Central memory CD4-positive, alpha-beta T cell (primary cell): Measurements from ENCODE around the gene DPH3.

ENCODE experiments used
- DNase-seq: peaks from one replicate; pipeline ENCODE4 v3.0.0; 2022

Gene DPH3

GRCh38 chr3:16229681-16230080, 35.1 kb downstream of the DPH3 start:
- DNase-seq = no peak

DNA sequence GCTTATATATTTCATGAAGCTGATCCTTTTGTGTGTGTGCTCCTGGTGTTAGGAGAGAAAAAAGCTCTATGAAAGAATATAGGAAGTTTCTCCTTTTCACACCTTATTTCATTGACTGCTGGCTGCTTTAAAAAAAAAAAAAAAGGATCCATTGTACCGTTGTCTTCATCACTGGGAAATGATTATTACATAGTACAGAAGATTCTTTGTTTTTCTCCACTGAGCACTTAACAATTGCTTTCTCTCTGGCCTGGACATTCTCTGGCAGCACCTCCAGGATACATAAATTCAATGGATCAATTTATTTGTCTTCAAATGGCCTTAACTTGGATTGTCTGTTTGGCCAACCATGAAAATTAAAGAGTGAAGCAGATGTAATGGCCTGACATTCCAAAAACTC, 37.2 kb downstream of the DPH3 start:
- no peak for DNase-seq

DNA sequence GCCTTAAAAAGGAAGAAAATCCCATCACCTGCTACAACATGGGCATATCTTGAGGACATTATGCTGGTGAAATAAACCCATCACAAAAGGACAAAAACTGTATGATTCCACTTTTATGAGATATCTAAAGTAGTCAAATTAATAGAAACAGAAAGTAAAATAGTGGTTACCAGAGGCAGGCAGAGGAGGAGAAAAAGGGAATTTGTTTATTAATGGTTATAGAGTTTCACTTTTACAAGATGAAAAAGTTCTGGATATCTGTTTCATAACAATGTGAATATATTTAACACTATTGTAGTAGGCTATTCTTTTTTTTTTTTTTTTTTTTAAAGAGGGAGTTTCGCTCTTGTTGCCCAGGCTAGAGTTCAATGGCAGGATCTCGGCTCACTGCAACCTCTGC, 40.4 kb downstream of the DPH3 start:
- DNase-seq = no peak

DNA sequence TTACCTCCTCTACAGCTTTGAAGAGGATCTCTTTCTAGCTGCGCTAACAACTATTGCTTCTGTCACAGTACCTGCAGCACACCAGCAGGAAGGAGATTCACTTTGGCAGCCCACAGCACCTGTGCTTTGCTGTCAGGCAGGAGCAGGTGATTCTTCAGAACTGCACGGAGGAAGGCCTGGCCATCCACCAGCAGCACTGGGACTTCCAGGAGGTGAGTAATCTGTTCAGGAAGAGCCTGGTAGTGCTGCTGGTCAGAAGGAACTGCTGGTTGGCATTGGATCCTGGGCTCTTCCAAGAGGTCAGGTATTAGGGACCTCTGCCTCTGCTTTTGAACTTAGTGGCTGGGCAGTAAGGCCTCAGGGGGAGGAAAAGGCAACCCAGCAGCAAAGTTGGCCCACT, 42.2 kb downstream of the DPH3 start:
- no peak for DNase-seq

- no peak for DNase-seq
Observed at GRCh38 chr3:16221990-16222389, 42.8 kb downstream of the DPH3 start.

GRCh38 chr3:16219777-16220176, 45.0 kb downstream of the DPH3 start:
- no peak for DNase-seq

DNA sequence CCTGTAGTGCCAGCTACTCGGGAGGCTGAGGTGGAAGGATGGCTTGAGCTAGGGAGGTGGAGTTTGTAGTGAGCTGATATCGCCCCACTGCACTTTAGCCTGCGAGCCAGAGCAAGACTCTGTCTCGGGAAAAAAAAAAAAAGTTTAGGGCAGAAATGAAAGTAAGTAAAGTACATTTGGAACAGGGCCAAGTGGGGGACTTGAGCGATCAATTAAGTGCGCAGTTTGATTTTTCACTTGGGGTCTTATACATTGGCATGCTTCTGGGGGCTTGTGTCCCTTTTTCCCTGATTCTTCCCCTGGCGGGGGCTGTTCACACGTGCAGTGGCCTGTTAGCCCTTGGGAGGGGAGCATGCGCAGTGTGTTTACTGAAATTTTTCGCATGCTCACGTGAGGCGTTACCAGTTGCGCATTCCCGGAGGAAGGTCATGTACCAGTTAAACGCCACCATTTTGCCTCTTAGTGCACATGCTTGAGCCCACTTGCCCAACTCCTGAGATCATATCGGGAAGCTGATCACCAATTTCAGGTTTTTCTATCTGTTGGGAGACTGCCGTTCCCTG, 48.3 kb downstream of the DPH3 start:
- DNase-seq = no peak

DNA sequence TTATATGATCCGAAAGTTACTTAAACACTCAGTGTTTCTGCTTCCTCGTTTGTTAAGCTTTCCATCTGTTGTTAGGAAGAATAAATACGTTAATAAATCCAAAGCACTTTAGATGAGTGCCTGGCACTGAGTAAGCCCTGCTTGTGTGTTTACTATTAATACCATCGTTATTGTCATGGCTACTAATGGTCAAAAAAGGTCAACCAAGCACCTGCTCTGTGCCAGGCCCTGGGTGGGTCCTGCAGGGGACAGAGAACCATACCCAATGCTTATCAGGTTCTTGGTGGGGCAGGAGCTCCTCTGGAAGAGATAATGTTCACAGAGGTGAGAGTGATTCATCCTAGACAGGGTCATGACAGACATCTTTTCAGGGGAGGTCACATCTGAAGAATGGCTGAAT, 50.4 kb downstream of the DPH3 start:
- no peak for DNase-seq

DNA sequence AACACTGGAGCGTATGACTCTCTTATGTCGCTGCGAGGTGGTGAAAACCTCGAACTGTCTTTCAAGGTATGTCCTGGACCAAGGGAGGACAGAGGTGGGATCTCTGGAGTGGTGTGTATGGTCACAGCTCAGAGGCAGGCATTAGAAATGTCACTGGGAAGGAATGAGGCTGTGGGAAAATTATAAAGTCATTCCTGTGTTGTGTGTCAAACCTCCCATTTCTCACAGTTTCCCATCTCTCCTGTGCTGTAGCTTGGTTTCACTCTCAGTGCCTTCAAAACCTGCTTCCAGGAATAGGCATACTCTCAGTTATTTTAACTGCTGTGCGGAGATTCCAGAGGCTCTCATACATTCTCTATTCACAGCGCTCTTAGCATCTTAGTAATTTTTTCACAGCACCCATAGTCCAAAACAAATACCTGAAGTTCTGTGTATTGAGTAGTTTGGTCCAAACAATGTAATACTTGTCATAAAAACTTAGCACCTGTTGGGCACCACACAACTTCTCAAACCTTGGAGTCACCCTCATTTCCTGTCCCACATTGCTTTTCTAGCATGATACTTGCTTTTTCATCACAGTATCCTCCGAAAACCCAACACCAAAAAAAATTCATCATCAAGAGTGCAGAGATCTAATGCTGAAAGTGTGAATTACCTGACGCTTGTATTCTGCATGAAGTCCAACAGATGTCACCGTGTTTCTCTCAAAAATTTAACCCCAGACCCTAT, 53.4 kb downstream of the DPH3 start:
- DNase-seq = no peak
